GM23338 (cell line): ENCODE measurements around the gene PAQR5.

Source experiments
- CREB1 ChIP-seq: fragments of 250-450 bp; sonication (Bioruptor Pico); IDR thresholded peaks from 2 replicates; pipeline ENCODE4 v1.5.0; 2020; ENCODE audit warnings: low read depth, mild to moderate bottlenecking, moderate library complexity
- CTCF ChIP-seq, 2 experiments: fragments of 200-600 bp in 1 of 2; sonication (generic) in 1 of 2; conservative IDR thresholded peaks; 2 replicates each; pipeline versions ENCODE4 v1.5.1 to v1.6.1; 2016 to 2017; ENCODE audit warnings: antibody characterized with exemption in 2 of 2, low read depth in 2 of 2, mild to moderate bottlenecking in 2 of 2, moderate library complexity in 1 of 2
- ETS1 ChIP-seq: IDR thresholded peaks from 2 replicates; pipeline ENCODE4 v1.6.1; 2016; ENCODE audit warnings: antibody characterized with exemption
- EZH2 ChIP-seq: fragments of 200-600 bp; sonication (generic); IDR thresholded peaks from one replicate; pipeline ENCODE4 v1.8.0; 2017; ENCODE audit warnings: antibody characterized with exemption, mild to moderate bottlenecking, low read depth; ENCODE audit not compliant: unreplicated experiment
- EZH2phosphoT487 ChIP-seq: fragments of 200-600 bp; sonication (generic); IDR thresholded peaks from one replicate; pipeline ENCODE4 v1.8.1; 2018; ENCODE audit warnings: antibody characterized with exemption; ENCODE audit not compliant: unreplicated experiment
- JUNB ChIP-seq: IDR thresholded peaks from one replicate; pipeline ENCODE4 v1.6.1; 2016; ENCODE audit warnings: antibody characterized with exemption; ENCODE audit not compliant: unreplicated experiment
- POLR2AphosphoS5 ChIP-seq: IDR thresholded peaks from 2 replicates; pipeline ENCODE4 v1.6.1; 2016; ENCODE audit warnings: antibody characterized with exemption, low read depth
- STAT1 ChIP-seq: IDR thresholded peaks from one replicate; pipeline ENCODE4 v1.6.1; 2016; ENCODE audit warnings: antibody characterized with exemption; ENCODE audit not compliant: unreplicated experiment
- ZNF331 ChIP-seq: fragments of 250-450 bp; sonication (Bioruptor Pico); IDR thresholded peaks from 2 replicates; pipeline ENCODE4 v1.5.0; 2020; ENCODE audit warnings: low read depth, mild to moderate bottlenecking, moderate library complexity
- TF ChIP-seq, protein P1 (sequence below): IDR thresholded peaks from one replicate; pipeline ENCODE4 v1.6.1; 2018; ENCODE audit warnings: antibody characterized with exemption; ENCODE audit not compliant: unreplicated experiment

DNA sequence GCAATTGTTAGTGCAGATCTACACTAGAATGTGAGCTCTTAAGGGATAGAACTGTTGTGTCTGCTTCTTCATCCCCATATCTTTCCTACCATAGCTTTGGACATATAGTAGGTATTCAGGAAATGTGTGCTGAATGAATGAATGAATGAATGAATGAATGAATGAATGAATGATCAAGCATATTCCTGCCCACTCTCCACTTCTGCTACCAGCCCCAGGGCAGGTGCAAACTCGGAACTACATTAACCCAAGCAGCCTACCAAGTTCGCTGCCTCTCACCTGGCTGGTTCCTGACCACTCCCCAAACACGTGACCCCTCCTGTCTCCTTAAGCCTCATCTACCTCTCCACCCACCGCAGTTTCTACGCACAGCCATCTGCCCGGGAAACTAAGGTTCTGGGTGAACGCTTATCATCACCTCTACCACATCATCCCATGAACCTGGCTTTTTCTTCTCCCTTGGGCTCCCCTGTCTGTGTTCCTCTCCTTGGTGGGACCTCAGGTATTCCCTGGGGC is 26.8 kb downstream of the PAQR5 start:
- TF ChIP-seq POLR2AphosphoS5 (no peak), EZH2 (no peak), EZH2phosphoT487 (no peak), CTCF (conservative IDR thresholded peaks at IDR 0.05; ENCODE audit: low read depth in 2 of 2) (no peak), JUNB (no peak), STAT1 (no peak), CREB1 (CRISPR knock-in tag) (no peak), ETS1 (no peak), ZNF331 (CRISPR knock-in tag) (no peak)
- TF ChIP-seq, protein P1, sequence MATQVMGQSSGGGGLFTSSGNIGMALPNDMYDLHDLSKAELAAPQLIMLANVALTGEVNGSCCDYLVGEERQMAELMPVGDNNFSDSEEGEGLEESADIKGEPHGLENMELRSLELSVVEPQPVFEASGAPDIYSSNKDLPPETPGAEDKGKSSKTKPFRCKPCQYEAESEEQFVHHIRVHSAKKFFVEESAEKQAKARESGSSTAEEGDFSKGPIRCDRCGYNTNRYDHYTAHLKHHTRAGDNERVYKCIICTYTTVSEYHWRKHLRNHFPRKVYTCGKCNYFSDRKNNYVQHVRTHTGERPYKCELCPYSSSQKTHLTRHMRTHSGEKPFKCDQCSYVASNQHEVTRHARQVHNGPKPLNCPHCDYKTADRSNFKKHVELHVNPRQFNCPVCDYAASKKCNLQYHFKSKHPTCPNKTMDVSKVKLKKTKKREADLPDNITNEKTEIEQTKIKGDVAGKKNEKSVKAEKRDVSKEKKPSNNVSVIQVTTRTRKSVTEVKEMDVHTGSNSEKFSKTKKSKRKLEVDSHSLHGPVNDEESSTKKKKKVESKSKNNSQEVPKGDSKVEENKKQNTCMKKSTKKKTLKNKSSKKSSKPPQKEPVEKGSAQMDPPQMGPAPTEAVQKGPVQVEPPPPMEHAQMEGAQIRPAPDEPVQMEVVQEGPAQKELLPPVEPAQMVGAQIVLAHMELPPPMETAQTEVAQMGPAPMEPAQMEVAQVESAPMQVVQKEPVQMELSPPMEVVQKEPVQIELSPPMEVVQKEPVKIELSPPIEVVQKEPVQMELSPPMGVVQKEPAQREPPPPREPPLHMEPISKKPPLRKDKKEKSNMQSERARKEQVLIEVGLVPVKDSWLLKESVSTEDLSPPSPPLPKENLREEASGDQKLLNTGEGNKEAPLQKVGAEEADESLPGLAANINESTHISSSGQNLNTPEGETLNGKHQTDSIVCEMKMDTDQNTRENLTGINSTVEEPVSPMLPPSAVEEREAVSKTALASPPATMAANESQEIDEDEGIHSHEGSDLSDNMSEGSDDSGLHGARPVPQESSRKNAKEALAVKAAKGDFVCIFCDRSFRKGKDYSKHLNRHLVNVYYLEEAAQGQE: no peak
